ENCODE data around the gene PXMP4.

- TF ChIP-seq CTCF (optimal IDR thresholded peaks at IDR 0.05 in 1 of 3, IDR thresholded peaks at IDR 0.05 in 1 of 3, conservative IDR thresholded peaks at IDR 0.05 in 1 of 3; ENCODE audit: extremely low read depth in 1 of 3, insufficient read depth in 2 of 3, low read length in 3 of 3) = no peak
- TF ChIP-seq EZH2 (IDR thresholded peaks at IDR 0.05; ENCODE audit: low read length) = no peak
Observed at GRCh38 chr20:33656010-33656782, 63.9 kb downstream of the PXMP4 start.
